Keratinocyte (primary cell): ENCODE data around the gene REPS2. TPM values are rescaled to one million over a fixed set of nuclear protein-coding genes. Genes with fewer than 3 reads are reported as not detected.

ENCODE experiments used
- DNase-seq: peaks from one replicate; pipeline ENCODE4 v3.0.0-alpha.2; 2011; ENCODE audit warnings: low read depth, missing footprints, low spot score
- FAIRE-seq: peaks from 2 replicates; lab custom pipeline; 2011; peaks lifted over from hg19 to GRCh38; lab: Jason Lieb, UNC
- H2AFZ ChIP-seq: 2 replicates; pipeline ENCODE4 v1.6.0; 2012; ENCODE audit warnings: low read length, control low read depth, inconsistent platforms; ENCODE audit not compliant: control insufficient read depth
- H3K27ac ChIP-seq: 2 replicates; pipeline ENCODE4 v1.5.1; 2011; ENCODE audit warnings: low read length; ENCODE audit not compliant: control insufficient read depth, insufficient read depth
- H3K27me3 ChIP-seq: 3 replicates; pipeline ENCODE4 v1.6.0; 2011; ENCODE audit warnings: low read length; ENCODE audit not compliant: control insufficient read depth, insufficient read depth; ENCODE audit errors: extremely low read depth
- H3K36me3 ChIP-seq, 2 experiments: 2 replicates in 1 of 2; 3 replicates in 1 of 2; pipeline ENCODE4 v1.5.1; 2011; ENCODE audit warnings: low read length in 2 of 2, mild to moderate bottlenecking in 1 of 2; ENCODE audit not compliant: control insufficient read depth in 2 of 2, insufficient read depth in 2 of 2; ENCODE audit errors: extremely low read depth in 1 of 2
- H3K4me1 ChIP-seq: 3 replicates; pipeline ENCODE4 v1.5.1; 2011; ENCODE audit warnings: low read length; ENCODE audit not compliant: control insufficient read depth, insufficient read depth; ENCODE audit errors: extremely low read depth
- H3K4me2 ChIP-seq: 3 replicates; pipeline ENCODE4 v1.6.0; 2011; ENCODE audit warnings: low read depth, low read length; ENCODE audit not compliant: control insufficient read depth, insufficient read depth; ENCODE audit errors: extremely low read depth
- H3K4me3 ChIP-seq, 3 experiments: fragments of 200-600 bp in 1 of 3; sonication (generic) in 1 of 3; 2 replicates in 2 of 3; 3 replicates in 1 of 3; pipeline ENCODE4 v1.5.1; 2011 to 2016; ENCODE audit warnings: low read length in 3 of 3, mild to moderate bottlenecking in 3 of 3, control low read depth in 2 of 3, inconsistent platforms in 1 of 3, low read depth in 1 of 3, mixed read lengths in 1 of 3, mixed run types in 1 of 3, moderate library complexity in 1 of 3; ENCODE audit not compliant: control insufficient read depth in 2 of 3, insufficient read depth in 2 of 3; ENCODE audit errors: extremely low read depth in 1 of 3
- H3K79me2 ChIP-seq: 2 replicates; pipeline ENCODE4 v1.6.0; 2012; ENCODE audit warnings: low read length; ENCODE audit not compliant: control insufficient read depth, insufficient read depth
- H3K9ac ChIP-seq: 3 replicates; pipeline ENCODE4 v1.6.0; 2011; ENCODE audit warnings: low read length; ENCODE audit not compliant: control insufficient read depth, insufficient read depth; ENCODE audit errors: extremely low read depth
- H3K9me1 ChIP-seq: 3 replicates; pipeline ENCODE4 v1.6.0; 2011; ENCODE audit warnings: low read length; ENCODE audit not compliant: control insufficient read depth, insufficient read depth; ENCODE audit errors: extremely low read depth
- H3K9me3 ChIP-seq: 2 replicates; pipeline ENCODE4 v1.5.1; 2012; ENCODE audit warnings: low read depth, low read length; ENCODE audit not compliant: control insufficient read depth
- H4K20me1 ChIP-seq: 3 replicates; pipeline ENCODE4 v1.6.0; 2011; ENCODE audit warnings: low read length; ENCODE audit not compliant: control insufficient read depth, insufficient read depth; ENCODE audit errors: extremely low read depth
- CTCF ChIP-seq, 3 experiments: IDR thresholded peaks in 1 of 3; conservative IDR thresholded peaks in 1 of 3; optimal IDR thresholded peaks in 1 of 3; 2 replicates in 2 of 3; 3 replicates in 1 of 3; pipeline versions ENCODE3 to v1.5.1; 2011; ENCODE audit warnings: low read length in 3 of 3, mild to moderate bottlenecking in 3 of 3, moderate library complexity in 2 of 3, control low read depth in 1 of 3, inconsistent platforms in 1 of 3; ENCODE audit not compliant: insufficient read depth in 2 of 3; ENCODE audit errors: extremely low read depth in 1 of 3
- EZH2 ChIP-seq: IDR thresholded peaks from one replicate; pipeline ENCODE4 v1.6.1; 2012; ENCODE audit warnings: inconsistent platforms, mild to moderate bottlenecking, low read length, moderate library complexity
- dilution Hi-C: fragments of 300-500 bp; cut with MboI; formaldehyde crosslinking; loops from one replicate; pipeline ENCODE4 v1.7.0; 2020; ENCODE audit warnings: low sequenced_read_pairs; ENCODE audit not compliant: extremely low pct_ligation_motif_present
- polyA plus RNA-seq, 5 experiments: library from polyadenylated mRNA; depleted of rRNA in 3 of 5; stranded (reverse) in 3 of 5; stranded (forward) in 1 of 5; unstranded in 1 of 5; fragments of >200 nt; gene quantifications; 1 replicate in 1 of 5; 2 replicates in 3 of 5; 3 replicates in 1 of 5; pipeline versions ENCODE4 v1.2.1 to v1.2.3, GENCODE V29; 2011 to 2012; ENCODE audit warnings: missing spikeins in 2 of 5, low read depth in 1 of 5, low replicate concordance in 1 of 5

REPS2 gene
- polyA plus RNA-seq, 1 donor (not counting 4 experiments of a cell fraction or from before 2014, with no cell fraction given): 2.4 TPM

- no peaks in the 10 kb centered on the region for H3K9me1 ChIP-seq
- no peaks in the 10 kb centered on the region for H3K4me1 ChIP-seq
- no peak overlapping the region for H3K27ac ChIP-seq
- no peaks in the 10 kb centered on the region for H3K36me3 ChIP-seq
- DNase-seq: no peak
- no peaks in the 10 kb centered on the region for H3K27me3 ChIP-seq
- H3K79me2 ChIP-seq: no peaks in the 10 kb centered on the region
- H3K9ac ChIP-seq: no peak overlapping the region
- no peak overlapping the region for H3K4me3 ChIP-seq
- FAIRE-seq: no peak
- dilution Hi-C loops: no loop called here
- no peak overlapping the region for H3K4me2 ChIP-seq
- H2AFZ ChIP-seq: no peak overlapping the region
- TF ChIP-seq EZH2 (no peak), CTCF (optimal IDR thresholded peaks at IDR 0.05 in 1 of 3, IDR thresholded peaks at IDR 0.05 in 1 of 3, conservative IDR thresholded peaks at IDR 0.05 in 1 of 3; ENCODE audit: extremely low read depth in 1 of 3, insufficient read depth in 2 of 3, low read length in 3 of 3) (no peak)
- no peaks in the 10 kb centered on the region for H3K9me3 ChIP-seq
- H4K20me1 ChIP-seq: no peaks in the 10 kb centered on the region
These were observed 224.5 kb downstream of the REPS2 start for GRCh38 chrX:17170973-17171372.

- dilution Hi-C loops: no loop called here
- TF ChIP-seq EZH2: no peak
- no peak for TF ChIP-seq CTCF (optimal IDR thresholded peaks at IDR 0.05 in 1 of 3, IDR thresholded peaks at IDR 0.05 in 1 of 3, conservative IDR thresholded peaks at IDR 0.05 in 1 of 3; ENCODE audit: extremely low read depth in 1 of 3, insufficient read depth in 2 of 3, low read length in 3 of 3)
- no peaks in the 10 kb centered on the region for H3K27me3 ChIP-seq
- H4K20me1 ChIP-seq: no peaks in the 10 kb centered on the region
- no peaks in the 10 kb centered on the region for H3K9me3 ChIP-seq
- no peak overlapping the region for H3K9ac ChIP-seq
- FAIRE-seq (no peak), DNase-seq (no peak)
- H3K9me1 ChIP-seq: no peaks in the 10 kb centered on the region
- no peak overlapping the region for H3K4me2 ChIP-seq
- no peaks in the 10 kb centered on the region for H3K36me3 ChIP-seq
- no peak overlapping the region for H3K27ac ChIP-seq
- H2AFZ ChIP-seq: no peak overlapping the region
- no peaks in the 10 kb centered on the region for H3K79me2 ChIP-seq
- no peaks in the 10 kb centered on the region for H3K4me1 ChIP-seq
- no peak overlapping the region for H3K4me3 ChIP-seq
These were observed 228.2 kb downstream of the REPS2 start for GRCh38 chrX:17174671-17175070.
